Left forelimb (tissue), 1 donor: Measurements from ENCODE around the gene STIM1.

Experiments
- DNase-seq: peaks from one replicate; pipeline ENCODE4 v3.0.0-alpha.2; 2018; ENCODE audit warnings: low spot score

STIM1 gene

GRCh38 chr11:3952715-3953114 is 97.3 kb downstream of the STIM1 start:
- DNase-seq: no peak

GRCh38 chr11:3953327-3953726 is 97.9 kb downstream of the STIM1 start:
- DNase-seq: no peak

GRCh38 chr11:3954448-3955298 is 99.2 kb downstream of the STIM1 start:
- no peak for DNase-seq

- DNase-seq: no peak
Observed at GRCh38 chr11:3955299-3955665, 99.8 kb downstream of the STIM1 start.

- no peak for DNase-seq
Observed at GRCh38 chr11:3956038-3956437, 100.6 kb downstream of the STIM1 start.

GRCh38 chr11:3956748-3957147 is 101.3 kb downstream of the STIM1 start:
- DNase-seq: no peak

GRCh38 chr11:3957437-3957836 is 102.0 kb downstream of the STIM1 start:
- no peak for DNase-seq

GRCh38 chr11:3958281-3958680 is 102.8 kb downstream of the STIM1 start:
- no peak for DNase-seq

- DNase-seq: no peak
Observed at GRCh38 chr11:3959015-3959902, 103.8 kb downstream of the STIM1 start.

- no peak for DNase-seq
Observed at GRCh38 chr11:3959903-3960265, 104.4 kb downstream of the STIM1 start.

GRCh38 chr11:3962406-3962840 is 107.0 kb downstream of the STIM1 start:
- DNase-seq: no peak

GRCh38 chr11:3964056-3964455 is 108.6 kb downstream of the STIM1 start:
- no peak for DNase-seq

GRCh38 chr11:3964935-3965604 is 109.6 kb downstream of the STIM1 start:
- no peak for DNase-seq

GRCh38 chr11:3967695-3968094 is 112.2 kb downstream of the STIM1 start:
- no peak for DNase-seq

GRCh38 chr11:3969200-3969599 is 113.7 kb downstream of the STIM1 start:
- no peak for DNase-seq

GRCh38 chr11:3969613-3970012 is 114.1 kb downstream of the STIM1 start:
- DNase-seq: no peak

- no peak for DNase-seq
Observed at GRCh38 chr11:3970108-3970507, 114.6 kb downstream of the STIM1 start.

- no peak for DNase-seq
Observed at GRCh38 chr11:3971756-3972404, 116.4 kb downstream of the STIM1 start.

GRCh38 chr11:3972431-3972830 is 117.0 kb downstream of the STIM1 start:
- DNase-seq: no peak

- DNase-seq: no peak
Observed at GRCh38 chr11:3977078-3977477, 121.6 kb downstream of the STIM1 start.

- no peak for DNase-seq
Observed at GRCh38 chr11:3981084-3981633, 125.7 kb downstream of the STIM1 start.

GRCh38 chr11:3982431-3982830 is 127.0 kb downstream of the STIM1 start:
- DNase-seq: no peak
